GM18505 (cell line): ENCODE measurements around the gene ZNF534.

Experiments
- ATAC-seq: cut with Tn5 transposase; IDR thresholded peaks from one replicate; pipeline ENCODE4 v1.9.1; 2021; ENCODE audit not compliant: unreplicated experiment
- POLR2A ChIP-seq: IDR thresholded peaks from 4 replicates; pipeline ENCODE4 v1.6.1; 2011; ENCODE audit warnings: borderline replicate concordance; ENCODE audit not compliant: insufficient read depth, insufficient read length; ENCODE audit errors: extremely low read depth

ZNF534 gene

DNA sequence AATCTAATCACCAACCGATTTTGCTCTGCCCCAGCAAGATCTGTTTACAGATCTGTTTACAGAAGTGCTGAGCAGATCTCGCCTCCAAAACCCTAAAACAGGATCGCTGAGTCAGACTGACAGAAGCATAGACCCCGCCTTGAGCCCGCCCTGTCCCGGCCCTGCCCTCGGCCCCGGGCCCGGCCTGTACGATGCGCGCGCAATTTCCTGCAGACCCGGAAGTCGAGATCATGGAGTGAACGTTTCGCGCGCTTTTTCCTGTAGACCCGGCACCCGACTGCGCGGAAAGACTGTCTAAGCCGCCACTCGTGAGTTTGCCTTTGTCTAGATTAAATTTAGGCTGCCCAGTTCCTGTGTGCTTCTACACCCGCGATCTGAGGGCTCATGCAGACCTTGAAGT lies at the start of gene ZNF534:
ZNF534 (plus strand) TSS at position 212 of the 400 bp plus-strand sequence. CDS start 2,327 bp downstream, outside the sequence.
- no peak for ATAC-seq
- TF ChIP-seq POLR2A = no peak

DNA sequence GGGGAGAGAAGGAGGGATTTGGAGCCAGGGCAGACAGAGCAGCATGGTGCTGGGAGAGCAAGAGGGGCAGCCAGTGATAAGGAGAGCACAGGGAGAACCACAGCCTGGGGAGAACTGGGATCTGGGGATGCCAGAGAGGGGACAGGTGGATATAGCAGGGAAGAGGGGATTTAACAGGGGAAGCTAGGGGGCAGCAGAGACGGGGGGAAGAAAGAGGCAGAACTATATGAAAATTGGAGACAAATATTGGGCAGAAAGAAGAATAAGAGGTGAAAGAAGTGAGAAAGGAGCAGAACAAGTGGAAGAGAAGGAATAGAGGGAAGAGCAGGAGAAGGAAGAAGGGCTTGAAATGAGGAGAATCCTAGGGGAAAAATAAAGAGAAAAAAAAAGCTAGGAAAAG lies 37.8 kb upstream of the ZNF534 start:
- no peak for ATAC-seq
- no peak for TF ChIP-seq POLR2A

DNA sequence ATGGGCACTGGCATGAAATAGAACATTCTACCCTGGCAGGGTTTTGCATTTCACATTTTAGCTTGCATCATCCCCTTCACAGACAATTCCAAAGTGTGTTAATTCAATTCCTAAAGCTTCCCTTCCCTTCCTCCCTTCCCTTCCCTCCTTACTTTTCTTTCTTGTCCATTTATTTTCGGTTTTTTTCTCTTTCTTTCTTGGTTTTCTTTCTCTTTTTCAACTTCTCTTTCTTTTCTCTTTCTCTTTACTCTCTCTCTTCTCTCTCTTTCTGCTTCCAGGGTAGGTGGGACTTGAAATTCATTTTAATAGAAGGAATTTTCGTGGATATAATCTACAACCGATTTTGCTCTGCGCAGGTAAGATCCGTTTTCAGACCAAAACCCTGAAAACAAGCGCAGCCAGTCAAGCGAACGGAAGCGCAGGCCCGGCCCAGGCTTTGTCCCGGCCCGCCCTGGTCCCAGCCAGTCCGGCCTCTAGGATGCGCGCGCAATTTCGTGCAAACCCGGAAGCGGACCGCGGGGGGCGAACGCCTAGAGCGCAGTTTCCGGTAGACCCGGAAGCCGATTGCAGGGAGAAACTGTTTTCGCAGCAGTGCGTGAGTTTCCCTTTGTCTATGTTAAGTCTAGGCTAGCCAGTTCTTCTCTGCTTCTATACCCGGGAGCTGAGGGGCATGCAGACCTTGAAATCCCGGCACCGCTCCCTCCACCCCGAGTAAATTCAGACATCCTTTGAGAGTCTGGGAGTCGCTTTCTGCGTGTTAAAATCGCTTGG lies 31.5 kb upstream of the ZNF534 start, which contains the start of gene ZNF528:
ZNF528 (plus strand) TSS at position 540 of the 771 bp plus-strand sequence. CDS start 4,165 bp downstream, outside the sequence.
- ATAC-seq = no peak
- peak; percentile 57 for TF ChIP-seq POLR2A

DNA sequence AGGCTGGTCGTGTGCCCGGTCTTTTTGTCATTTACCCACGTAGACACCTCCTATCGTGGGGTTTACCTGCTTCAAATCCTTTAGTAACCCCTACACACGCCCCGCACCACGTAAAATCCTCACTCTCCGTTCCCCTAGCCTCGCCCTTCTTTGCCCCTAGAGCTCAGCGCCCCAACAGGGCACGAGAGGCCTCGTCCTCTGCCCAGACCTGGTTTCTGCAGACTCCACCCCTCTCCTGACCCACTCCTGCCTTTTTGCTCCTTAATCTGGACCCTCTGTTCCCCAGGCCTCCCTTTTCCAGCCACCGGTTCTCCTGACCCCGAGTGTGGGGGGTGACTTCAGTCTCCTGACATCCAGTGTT lies 30.9 kb upstream of the ZNF534 start:
- ATAC-seq = no peak
- no peak for TF ChIP-seq POLR2A

DNA sequence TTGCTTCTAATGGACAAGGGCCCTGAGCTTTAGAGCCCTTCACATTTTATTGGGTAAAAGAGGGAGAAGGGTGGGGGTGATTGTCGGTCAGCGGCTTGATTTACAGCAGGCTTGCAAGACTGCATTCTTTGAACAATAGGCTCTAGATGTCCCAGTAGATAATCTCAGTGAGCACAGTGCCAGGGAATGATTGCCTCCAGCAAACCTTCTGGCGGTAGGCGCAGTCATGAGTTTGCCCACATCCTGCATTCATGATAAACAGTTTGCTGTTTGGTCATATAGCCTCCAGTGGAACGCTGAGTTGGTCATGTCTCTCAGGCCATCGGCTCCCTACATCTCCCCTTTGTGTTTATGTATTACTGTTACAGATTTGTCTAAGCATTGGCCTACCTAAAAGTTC lies 18.7 kb upstream of the ZNF534 start:
- no peak for ATAC-seq
- TF ChIP-seq POLR2A = no peak

DNA sequence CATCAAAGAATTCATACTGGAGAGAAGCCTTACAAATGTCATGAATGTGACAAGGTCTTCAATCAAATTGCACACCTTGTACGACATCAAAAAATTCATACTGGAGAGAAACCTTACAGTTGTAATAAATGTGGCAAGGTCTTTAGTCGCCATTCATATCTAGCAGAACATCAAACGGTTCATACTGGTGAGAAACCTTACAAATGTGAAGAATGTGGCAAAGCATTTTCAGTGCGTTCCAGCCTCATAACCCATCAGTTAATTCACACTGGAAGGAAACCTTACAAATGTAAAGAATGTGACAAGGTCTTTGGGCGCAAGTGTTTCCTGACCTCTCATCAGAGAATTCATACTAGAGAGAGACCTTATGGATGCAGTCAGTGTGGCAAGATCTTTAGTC lies 13.2 kb upstream of the ZNF534 start:
- TF ChIP-seq POLR2A = no peak
- ATAC-seq = no peak

DNA sequence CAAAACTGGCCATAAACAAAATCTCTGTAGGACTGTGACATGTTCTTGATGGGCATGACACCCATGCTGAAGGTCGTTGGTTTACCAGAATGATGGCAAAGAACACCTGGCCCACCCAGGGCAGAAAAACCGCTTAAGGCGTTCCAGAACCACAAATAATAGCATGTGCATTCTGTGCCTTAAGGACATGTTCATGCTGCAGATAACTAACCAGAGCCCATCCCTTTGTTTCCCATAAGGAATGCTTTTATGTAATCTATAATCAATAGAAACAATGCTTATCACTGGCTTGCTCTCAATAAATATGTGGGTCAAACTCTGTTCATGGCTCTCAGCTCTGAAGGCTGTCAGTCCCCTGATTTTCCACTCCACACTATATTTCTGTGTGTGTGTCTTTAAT lies 13.2 kb downstream of the ZNF534 start:
- TF ChIP-seq POLR2A = no peak
- no peak for ATAC-seq

DNA sequence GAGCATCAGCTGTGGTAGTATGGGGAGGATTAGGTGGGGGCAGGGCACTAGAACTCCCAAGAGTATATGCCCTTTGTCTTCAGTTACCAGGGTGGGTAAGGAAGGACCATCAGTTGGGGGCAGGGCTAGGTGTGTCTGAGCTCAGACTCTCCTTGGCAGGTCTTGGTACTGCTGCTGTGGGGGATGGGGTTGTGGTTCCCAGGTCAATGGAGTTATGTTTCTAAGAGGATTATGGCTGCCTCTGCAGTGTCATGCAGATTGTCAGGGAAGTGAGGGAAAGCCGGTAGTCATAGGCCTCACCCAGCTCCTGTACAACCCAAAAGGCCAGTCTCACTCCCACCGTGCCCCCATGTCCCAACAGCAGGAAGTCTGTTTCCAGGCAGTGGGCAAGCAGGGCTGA lies 15.6 kb downstream of the ZNF534 start:
- TF ChIP-seq POLR2A = no peak
- no peak for ATAC-seq

DNA sequence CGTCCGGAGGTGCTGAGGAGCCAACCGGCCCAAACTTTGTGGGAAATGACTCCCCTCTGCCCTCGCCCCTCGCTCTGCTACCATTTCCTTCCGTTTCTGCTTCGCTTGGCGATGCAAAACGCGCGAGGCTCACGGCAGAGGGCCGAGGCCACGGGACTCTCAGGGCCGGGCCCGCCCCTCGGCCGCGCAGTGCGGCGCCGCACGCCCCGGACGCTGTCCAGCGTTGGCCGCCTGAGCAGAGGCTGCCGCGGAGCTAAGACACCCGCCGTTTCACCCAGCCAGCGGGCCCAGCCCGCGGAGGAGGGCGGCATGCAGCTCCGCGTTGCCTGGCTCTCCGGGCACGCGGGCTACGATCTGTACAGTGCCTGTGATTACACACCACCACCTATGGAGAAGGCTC lies 22.3 kb downstream of the ZNF534 start:
- ATAC-seq = no peak
- no peak for TF ChIP-seq POLR2A

DNA sequence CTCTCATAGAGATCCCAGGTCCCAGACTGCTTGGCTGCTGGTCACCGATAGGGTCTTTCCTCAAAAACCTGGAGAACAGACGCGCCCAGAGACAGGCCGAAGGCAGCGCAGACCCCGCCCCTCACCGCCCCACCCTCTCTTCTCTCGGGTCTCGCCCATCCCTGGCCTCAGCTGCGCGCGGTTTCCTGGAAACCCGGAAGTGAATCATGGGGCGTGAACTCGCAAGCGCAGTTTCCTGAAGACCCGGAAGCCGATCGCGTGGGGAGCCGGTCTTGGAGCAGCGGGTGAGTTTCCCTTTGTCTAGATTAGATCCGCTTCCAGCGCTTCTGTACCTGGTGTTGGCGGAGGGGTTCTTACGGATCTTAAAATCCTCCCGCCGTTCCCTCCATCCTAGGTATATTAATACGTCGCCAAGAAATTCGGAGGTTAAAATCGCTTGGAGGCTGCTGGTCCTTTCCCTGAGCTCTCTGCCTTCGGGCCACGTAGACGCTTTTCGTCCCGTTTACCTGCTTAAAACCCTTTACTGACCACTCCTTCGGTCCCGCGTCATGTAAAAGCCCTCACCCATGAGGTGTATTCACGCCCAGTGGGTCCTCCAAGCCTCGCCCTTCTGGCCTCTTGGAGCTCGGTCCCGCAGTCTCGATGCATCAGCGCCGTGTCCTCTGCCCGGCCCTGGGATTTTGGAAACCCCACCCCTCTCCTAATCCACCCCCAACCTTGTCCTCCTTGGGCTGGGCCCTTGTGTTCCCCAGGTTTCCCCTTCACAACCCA lies 24.6 kb downstream of the ZNF534 start, which contains the start of gene ZNF578:
ZNF578 (plus strand) TSS at position 230 of the 771 bp plus-strand sequence. CDS start 48,293 bp downstream, outside the sequence.
- ATAC-seq = no peak
- TF ChIP-seq POLR2A = no peak

DNA sequence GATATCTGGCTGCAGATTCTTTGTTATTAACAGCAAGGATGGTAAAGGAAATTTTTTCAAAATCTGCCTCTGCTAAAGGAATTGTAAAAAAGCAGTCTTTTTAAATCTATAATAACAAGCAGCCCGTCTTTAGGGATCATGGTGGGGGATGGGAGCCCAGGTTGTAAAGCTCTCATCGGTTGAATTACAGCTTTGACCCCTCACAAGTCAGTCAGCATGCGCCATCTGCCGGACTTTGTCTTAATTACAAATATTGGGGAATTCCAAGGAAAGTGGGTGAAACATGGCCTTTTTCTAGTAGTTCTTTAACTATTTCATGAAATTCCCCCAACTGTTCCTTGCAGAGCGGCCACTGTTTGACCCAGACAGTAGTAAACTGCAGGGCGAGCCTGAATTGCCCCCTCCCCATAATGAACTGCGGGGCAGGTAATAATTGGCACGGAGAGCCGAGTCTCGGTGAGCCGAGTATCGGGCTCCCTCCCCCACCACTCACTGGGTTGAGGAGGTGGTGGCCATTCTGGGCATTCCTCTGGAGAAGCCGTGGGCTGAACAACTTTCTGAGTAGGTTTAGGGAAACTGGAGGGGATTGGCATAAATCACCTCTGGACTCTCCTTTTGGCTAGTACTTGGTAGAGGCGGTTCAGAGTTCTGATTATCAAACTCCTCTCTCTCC lies 36.0 kb downstream of the ZNF534 start:
- ATAC-seq = no peak
- no peak for TF ChIP-seq POLR2A

DNA sequence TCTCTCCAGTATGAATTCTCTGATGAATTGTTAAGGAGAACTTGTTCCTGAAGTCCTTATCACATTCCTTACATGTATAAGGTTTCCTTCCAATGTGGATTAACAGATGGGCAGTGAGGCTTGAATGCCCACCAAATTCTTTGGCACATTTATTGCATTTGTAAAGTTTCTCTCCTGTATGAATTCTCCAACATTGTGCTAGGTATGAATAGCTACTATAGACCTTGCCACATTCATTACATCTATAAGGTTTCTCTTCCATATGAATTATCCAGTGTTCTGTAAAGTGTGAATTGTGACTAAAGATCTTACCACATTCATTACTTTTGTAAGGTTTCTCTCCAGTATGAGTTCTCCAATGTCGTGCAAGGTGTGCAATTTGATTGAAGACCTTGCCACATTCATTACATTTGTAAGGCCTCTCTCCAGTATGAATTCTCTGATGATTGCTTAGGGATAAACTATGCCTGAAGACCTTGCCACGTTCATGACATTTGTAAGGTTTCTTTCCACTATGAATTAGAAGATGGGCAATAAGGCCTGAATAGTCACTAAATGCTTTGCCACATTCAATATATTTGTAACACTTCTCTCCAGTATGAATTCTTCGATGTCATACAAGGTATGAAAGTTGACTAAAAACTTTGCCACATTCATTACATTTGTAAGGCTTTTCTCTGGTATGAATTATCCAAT lies 44.9 kb downstream of the ZNF534 start:
- no peak for ATAC-seq
- TF ChIP-seq POLR2A = no peak
